ENCODE results near the gene ASB16.

The ASB16 gene

DNA sequence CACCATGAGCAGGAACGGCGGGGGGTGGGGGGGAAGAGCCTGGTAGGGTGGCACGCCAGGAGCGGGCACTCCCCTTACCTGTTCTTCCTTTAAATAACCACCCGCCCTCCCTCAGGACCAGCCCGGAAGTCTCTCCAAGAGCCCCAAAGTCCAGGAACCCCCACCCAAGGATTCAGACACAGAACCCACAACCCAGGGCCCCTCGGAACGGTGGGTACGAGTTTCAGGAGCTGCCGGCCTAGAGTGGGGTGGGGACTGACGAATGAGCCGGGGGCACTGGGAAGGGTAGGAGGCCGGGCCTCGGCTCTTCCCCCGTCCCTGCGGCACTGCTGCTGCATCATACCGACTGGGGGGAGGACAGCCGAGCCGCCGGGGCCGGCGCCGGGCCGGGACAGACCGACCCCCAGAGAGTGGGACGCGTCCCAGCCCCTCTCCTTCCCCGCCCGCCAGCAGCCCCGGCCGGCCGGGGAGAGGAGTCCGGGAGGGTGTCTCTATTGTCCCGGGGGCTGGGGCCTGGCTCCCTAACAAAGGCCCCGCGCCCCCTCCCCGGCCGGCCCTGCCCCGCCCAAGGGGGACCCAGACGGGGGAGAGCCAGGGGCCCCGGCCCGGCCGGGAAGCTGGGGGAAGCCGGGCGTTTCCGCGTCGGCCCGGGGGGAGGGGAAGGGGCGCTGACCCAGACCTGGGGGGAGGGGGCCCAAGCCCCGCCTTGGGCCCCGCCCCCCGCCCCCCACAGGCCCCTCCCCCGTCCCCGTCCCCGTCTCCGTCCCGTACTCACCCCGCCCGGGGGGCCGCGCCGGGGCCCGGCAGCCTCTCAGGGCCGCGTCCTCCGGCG is 28.4 kb downstream of the ASB16 start:
- H3K27ac ChIP-seq (ENCODE audit: low read depth, low read length): peak overlapping the region; percentile 82
- H3K27me3 ChIP-seq (ENCODE audit: control insufficient read depth, insufficient read depth, low read length): no peaks in the 10 kb centered on the region
- H3K9ac ChIP-seq (ENCODE audit: low read length): peak overlapping the region; percentile 45
- H3K36me3 ChIP-seq (ENCODE audit: control insufficient read depth, insufficient read depth, low read length): peaks cover 13% of the 10 kb centered on the region
- H3K4me3 ChIP-seq (ENCODE audit: low read length): peak overlapping the region; percentile 78
- H3K4me1 ChIP-seq (ENCODE audit: control insufficient read depth, insufficient read depth, low read length): peaks cover 5% of the 10 kb centered on the region

DNA sequence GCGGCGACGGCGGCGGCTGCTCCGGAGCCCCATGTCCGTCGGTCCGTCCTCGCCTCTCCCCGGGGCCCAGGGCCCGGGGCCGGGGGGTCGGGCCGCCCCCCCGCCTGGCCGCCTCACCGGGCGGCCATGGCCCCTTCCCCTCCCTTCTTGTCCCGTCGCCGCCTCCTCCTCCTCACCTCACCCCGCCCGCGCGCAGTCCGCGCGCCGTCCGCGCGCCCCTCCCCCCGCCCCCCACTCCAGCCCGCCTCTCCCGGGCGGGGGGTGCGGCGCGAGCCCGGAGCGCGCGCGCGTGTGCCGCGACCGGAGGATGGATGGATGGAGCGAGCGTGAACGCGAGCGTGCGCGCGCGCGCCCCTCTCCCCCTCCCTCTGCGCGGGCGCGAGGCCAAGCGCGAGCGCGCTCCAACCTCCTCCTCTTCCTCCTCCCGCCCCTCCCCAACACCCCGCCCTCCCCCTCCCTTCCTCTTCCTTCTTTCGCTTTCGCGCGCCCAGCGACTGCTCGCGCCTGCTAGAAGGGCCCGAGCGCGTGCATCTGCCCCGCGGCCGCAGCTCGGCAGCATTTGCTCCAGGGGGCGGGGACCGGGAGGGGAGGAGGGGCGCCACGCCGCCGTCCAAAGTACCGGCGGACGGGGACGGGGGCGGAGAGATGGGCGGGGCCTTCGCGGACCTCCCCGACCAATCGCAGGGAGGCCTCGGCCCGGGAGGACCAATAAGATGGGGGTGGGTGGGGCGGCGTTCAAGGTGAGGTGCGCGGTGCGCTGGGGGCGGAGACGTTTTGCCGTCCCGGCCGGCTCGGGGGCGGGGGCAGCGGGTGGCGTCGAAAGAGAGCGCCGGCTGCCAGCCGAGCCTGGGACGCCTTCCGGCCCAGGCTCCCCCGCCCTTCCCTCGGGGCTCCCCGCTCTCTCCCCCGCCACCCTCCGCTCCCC is 29.3 kb downstream of the ASB16 start, which contains the start of gene ATXN7L3:
Gene ATXN7L3, minus strand, starts transcription at position 332 of the 925 bp plus-strand sequence. CDS start 1,814 bp downstream, outside the sequence.
- peak within 1 kb of the TSS; percentile 95 for H3K27ac ChIP-seq (ENCODE audit: low read depth, low read length)

DNA sequence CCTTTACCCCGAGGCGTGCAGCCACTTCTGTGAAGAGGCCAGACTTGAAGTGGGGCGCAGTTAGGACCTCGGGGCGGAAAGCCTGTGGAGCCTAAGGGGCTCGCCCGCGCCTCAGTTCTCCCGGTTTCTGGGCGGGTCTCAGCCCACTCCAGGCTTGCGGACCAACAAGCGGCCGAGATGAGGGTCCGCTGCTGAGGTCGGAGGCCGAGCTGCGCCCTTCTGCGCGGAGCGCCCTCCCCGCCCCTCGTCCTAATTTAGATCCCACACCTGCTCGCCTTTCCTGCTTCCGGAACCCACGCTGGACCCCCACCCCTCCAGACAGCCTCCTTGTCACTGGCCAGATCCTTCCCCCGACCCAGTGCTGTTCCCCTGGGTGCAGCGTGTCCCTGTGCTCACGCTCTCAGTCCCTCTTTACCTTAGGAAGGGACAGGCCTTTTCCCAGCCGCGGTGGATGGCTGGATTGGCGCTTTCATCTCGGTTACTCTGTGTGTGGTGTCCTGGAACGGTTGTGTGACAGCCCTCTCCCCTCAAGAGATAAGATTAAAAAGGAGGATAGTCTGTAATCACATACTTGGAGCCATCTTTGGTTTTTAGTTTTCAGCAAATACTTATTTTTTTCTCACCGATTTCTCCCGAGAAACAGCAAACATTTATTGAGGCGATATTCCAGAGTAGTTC is 30.1 kb downstream of the ASB16 start:
- H3K36me3 ChIP-seq (ENCODE audit: control insufficient read depth, insufficient read depth, low read length): no peaks in the 10 kb centered on the region
- H3K9ac ChIP-seq (ENCODE audit: low read length): peak overlapping the region; percentile 86
- no peaks in the 10 kb centered on the region for H3K27me3 ChIP-seq (ENCODE audit: control insufficient read depth, insufficient read depth, low read length)
- peaks cover 5% of the 10 kb centered on the region for H3K4me1 ChIP-seq (ENCODE audit: control insufficient read depth, insufficient read depth, low read length)
- H3K4me3 ChIP-seq (ENCODE audit: low read length): peak overlapping the region; percentile 90
- peak overlapping the region; percentile 95 for H3K27ac ChIP-seq (ENCODE audit: low read depth, low read length)

More for the DNA sequence above, 29.3 kb downstream of the ASB16 start, which contains the start of gene ATXN7L3:
- H3K9ac ChIP-seq (ENCODE audit: low read length): peak within 1 kb of the TSS; percentile 86
- H3K4me1 ChIP-seq (ENCODE audit: control insufficient read depth, insufficient read depth, low read length): peaks cover 5% of the 10 kb centered on the region
- peak within 1 kb of the TSS; percentile 90 for H3K4me3 ChIP-seq (ENCODE audit: low read length)
- H3K36me3 ChIP-seq (ENCODE audit: control insufficient read depth, insufficient read depth, low read length): peaks cover 4% of the 10 kb centered on the region
- no peaks in the 10 kb centered on the region for H3K27me3 ChIP-seq (ENCODE audit: control insufficient read depth, insufficient read depth, low read length)

DNA sequence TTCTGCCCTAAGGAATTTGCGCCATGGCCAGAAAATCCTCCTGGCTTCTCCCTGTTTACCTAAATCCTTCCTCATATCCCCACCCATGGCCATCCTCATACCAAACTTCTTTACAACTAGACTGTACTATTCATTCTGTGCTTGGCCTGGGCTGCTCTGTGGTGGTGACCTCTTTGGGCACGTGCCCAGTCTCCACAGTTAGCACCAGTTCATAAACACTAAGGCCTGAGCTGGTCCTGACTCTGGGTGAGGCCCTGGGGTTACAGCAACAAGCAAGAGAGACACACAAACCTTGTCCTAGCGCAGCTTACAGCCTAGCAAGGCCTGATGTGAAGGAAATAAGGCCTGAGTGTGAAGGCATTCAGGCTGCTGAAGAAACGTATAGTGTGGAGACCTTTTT is 32.3 kb downstream of the ASB16 start:
- H3K4me1 ChIP-seq (ENCODE audit: control insufficient read depth, insufficient read depth, low read length): peaks cover 5% of the 10 kb centered on the region
- no peak overlapping the region for H3K27ac ChIP-seq (ENCODE audit: low read depth, low read length)
- H3K27me3 ChIP-seq (ENCODE audit: control insufficient read depth, insufficient read depth, low read length): no peaks in the 10 kb centered on the region
- no peak overlapping the region for H3K4me3 ChIP-seq (ENCODE audit: low read length)
- peaks cover 8% of the 10 kb centered on the region for H3K36me3 ChIP-seq (ENCODE audit: control insufficient read depth, insufficient read depth, low read length)
- H3K9ac ChIP-seq (ENCODE audit: low read length): no peak overlapping the region

DNA sequence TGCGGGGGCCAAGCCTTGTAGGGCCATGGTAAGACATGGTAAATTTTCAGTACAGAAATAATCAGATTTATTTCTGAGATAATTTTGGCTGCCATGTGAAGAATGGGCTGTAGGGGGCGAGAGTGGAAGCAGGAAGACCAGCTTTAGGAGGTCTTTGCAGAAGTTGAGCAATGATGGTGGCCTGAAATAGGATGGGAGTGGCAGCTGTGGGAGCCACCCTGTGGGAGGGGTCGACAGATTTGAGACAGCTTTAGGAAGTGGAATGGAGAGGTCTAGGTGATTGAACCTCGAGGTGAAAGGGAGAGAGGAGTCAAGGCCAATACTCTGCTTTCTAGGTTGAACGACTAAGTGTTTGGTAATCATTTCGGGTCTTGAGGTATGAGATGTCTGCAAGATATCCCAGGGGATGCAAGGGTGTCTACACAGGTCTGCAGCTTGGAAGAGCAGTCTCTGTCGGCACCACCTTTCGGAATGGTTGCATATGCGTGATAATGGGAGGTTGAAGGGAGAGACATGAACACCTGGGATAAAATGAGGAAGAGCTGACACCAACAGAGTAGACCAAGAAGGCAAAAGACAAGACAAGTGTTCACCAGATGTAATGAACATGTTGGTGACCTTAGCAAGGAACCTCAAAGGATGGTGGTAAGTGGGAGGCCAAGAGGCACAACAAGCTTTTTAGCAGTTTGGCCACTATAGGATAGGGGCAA is 33.4 kb downstream of the ASB16 start:
- H3K27ac ChIP-seq (ENCODE audit: low read depth, low read length): no peak overlapping the region
- no peaks in the 10 kb centered on the region for H3K27me3 ChIP-seq (ENCODE audit: control insufficient read depth, insufficient read depth, low read length)
- no peak overlapping the region for H3K9ac ChIP-seq (ENCODE audit: low read length)
- H3K36me3 ChIP-seq (ENCODE audit: control insufficient read depth, insufficient read depth, low read length): peaks cover 15% of the 10 kb centered on the region
- no peaks in the 10 kb centered on the region for H3K4me1 ChIP-seq (ENCODE audit: control insufficient read depth, insufficient read depth, low read length)
- H3K4me3 ChIP-seq (ENCODE audit: low read length): no peak overlapping the region

DNA sequence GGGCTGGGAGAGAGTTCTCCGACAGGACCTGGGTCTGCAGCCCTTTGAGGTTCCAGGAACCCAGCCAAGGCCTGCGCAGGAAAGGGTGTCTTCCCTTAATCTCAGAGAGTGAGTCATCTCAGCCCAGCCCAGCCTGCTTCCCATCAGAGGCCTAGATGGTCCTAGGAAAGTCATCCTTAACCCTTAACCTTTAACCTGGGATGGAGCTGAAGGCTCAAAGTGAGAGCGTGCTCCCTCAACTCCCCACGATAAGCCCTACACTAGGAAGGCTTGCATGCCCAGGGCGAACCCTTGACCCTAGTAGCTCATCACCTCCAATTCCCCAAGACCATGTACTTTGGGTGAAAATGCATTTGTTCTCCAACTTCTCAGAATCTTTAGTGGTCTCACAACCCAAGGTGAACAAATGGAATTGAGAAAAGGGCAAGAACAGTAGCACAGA is 34.0 kb downstream of the ASB16 start:
- Histone ChIP-seq H3K9ac (ENCODE audit: low read length) (no peak overlapping the region), H3K4me3 (ENCODE audit: low read length) (no peak overlapping the region), H3K36me3 (ENCODE audit: control insufficient read depth, insufficient read depth, low read length) (peaks cover 19% of the 10 kb centered on the region), H3K27ac (ENCODE audit: low read depth, low read length) (no peak overlapping the region), H3K4me1 (ENCODE audit: control insufficient read depth, insufficient read depth, low read length) (no peaks in the 10 kb centered on the region), H3K27me3 (ENCODE audit: control insufficient read depth, insufficient read depth, low read length) (no peaks in the 10 kb centered on the region)

DNA sequence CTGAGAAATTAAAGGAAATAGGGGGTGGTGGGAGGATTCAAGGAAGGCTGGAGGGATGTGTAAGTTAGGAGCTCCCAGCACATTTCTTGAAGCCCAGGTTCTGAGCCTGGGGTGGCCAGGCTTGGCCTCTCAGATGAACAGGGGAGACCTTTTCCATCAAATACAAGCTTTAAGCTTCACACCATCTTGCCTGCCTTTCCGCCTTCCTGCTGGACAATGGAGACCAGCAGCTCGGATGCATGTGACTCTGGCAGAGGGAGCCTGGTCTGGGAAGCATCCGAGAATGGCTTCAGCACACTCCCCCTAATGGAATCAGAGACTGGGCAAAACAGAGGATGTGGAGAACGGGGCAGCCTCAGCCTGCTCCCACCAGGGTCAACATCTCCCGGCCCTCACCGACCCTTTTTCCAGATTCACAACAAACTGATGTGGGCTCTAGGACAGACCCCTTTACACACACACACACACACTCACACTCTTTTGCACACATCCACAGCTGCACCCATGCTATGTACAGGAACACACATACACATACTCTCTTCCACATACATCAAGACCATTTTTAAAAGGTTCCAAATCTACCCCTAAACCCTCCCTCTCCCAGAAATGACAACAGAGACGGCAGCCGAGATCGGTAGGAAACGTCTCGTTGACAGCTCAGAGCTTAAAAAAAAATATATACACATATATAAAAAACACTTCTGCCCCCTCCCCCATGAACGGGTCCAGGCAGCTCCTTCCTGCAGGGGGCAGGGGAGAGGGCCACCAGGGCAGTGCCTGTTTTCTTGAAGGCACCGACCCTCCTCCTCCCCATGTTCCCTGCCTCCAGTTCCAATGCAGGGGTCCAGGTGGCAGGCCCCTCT is 35.7 kb downstream of the ASB16 start:
- Histone ChIP-seq H3K4me1 (ENCODE audit: control insufficient read depth, insufficient read depth, low read length) (peaks cover 8% of the 10 kb centered on the region), H3K36me3 (ENCODE audit: control insufficient read depth, insufficient read depth, low read length) (peaks cover 27% of the 10 kb centered on the region), H3K27ac (ENCODE audit: low read depth, low read length) (no peak overlapping the region), H3K27me3 (ENCODE audit: control insufficient read depth, insufficient read depth, low read length) (no peaks in the 10 kb centered on the region), H3K4me3 (ENCODE audit: low read length) (no peak overlapping the region), H3K9ac (ENCODE audit: low read length) (no peak overlapping the region)

DNA sequence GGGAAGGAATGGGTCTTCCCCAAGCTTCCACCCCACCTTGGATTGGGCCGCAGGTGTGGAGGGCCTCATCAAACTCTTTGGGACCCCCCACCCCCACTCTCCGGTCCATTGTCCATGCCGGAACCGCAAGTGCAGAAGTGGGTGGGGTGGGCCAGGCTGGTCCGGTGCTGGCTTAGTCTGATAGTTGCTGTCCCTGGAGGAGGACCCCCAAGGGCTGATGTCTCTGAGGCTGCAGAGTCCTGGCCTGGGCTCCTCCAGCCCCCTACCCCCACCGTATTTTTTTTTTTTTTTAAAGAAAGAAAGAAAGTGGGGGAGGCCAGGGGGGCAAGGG is 36.3 kb downstream of the ASB16 start:
- H3K4me3 ChIP-seq (ENCODE audit: low read length): no peak overlapping the region
- H3K9ac ChIP-seq (ENCODE audit: low read length): no peak overlapping the region
- peaks cover 8% of the 10 kb centered on the region for H3K4me1 ChIP-seq (ENCODE audit: control insufficient read depth, insufficient read depth, low read length)
- H3K27ac ChIP-seq (ENCODE audit: low read depth, low read length): no peak overlapping the region
- H3K36me3 ChIP-seq (ENCODE audit: control insufficient read depth, insufficient read depth, low read length): peaks cover 33% of the 10 kb centered on the region
- no peaks in the 10 kb centered on the region for H3K27me3 ChIP-seq (ENCODE audit: control insufficient read depth, insufficient read depth, low read length)

DNA sequence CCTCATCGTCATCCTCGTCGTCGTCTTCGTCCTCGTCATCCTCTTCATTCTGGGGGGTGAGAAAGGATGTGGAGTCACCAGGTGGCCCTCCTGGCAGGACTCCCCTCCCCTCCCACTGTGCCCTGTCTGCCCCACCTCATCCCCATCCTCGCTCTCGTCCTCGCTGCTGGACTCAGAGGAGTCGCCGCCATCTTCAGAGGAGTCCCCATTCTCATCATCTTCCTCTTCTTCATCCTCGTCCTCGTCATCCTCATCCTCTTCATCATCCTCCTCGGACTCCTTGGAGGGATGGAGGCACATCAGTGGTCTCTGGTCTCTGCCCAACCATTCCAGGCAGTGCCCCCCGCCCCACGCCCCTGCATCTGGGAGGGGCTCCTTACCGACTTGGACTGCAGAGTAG is 36.8 kb downstream of the ASB16 start:
- Histone ChIP-seq H3K4me1 (ENCODE audit: control insufficient read depth, insufficient read depth, low read length) (peaks cover 8% of the 10 kb centered on the region), H3K4me3 (ENCODE audit: low read length) (no peak overlapping the region), H3K36me3 (ENCODE audit: control insufficient read depth, insufficient read depth, low read length) (peaks cover 33% of the 10 kb centered on the region)

DNA sequence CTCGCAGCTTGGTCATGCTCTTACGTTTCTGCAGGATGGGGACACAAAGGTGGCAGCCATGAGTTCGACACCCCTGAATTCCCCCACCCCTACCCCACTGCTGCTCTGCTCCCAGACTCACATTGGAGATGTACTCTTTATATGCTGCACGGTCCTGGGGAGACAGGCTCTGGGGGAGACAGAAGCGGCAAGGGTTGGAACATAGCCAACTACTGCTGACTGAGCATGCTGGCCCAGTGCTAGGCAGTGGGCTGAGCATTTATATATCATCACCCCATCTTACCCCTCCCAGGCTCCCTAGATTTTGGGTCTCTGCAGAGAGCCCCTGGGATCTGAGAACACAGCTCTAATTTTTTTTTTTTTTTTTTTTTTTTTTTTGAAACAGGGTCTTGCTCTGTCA is 37.2 kb downstream of the ASB16 start:
- H3K4me1 ChIP-seq (ENCODE audit: control insufficient read depth, insufficient read depth, low read length): peaks cover 8% of the 10 kb centered on the region
- peaks cover 33% of the 10 kb centered on the region for H3K36me3 ChIP-seq (ENCODE audit: control insufficient read depth, insufficient read depth, low read length)
- no peak overlapping the region for H3K9ac ChIP-seq (ENCODE audit: low read length)
- H3K27ac ChIP-seq (ENCODE audit: low read depth, low read length): no peak overlapping the region
- H3K4me3 ChIP-seq (ENCODE audit: low read length): no peak overlapping the region
- no peaks in the 10 kb centered on the region for H3K27me3 ChIP-seq (ENCODE audit: control insufficient read depth, insufficient read depth, low read length)

More for the DNA sequence above, 36.8 kb downstream of the ASB16 start:
- no peak overlapping the region for H3K9ac ChIP-seq (ENCODE audit: low read length)
- H3K27me3 ChIP-seq (ENCODE audit: control insufficient read depth, insufficient read depth, low read length): no peaks in the 10 kb centered on the region
- H3K27ac ChIP-seq (ENCODE audit: low read depth, low read length): no peak overlapping the region

DNA sequence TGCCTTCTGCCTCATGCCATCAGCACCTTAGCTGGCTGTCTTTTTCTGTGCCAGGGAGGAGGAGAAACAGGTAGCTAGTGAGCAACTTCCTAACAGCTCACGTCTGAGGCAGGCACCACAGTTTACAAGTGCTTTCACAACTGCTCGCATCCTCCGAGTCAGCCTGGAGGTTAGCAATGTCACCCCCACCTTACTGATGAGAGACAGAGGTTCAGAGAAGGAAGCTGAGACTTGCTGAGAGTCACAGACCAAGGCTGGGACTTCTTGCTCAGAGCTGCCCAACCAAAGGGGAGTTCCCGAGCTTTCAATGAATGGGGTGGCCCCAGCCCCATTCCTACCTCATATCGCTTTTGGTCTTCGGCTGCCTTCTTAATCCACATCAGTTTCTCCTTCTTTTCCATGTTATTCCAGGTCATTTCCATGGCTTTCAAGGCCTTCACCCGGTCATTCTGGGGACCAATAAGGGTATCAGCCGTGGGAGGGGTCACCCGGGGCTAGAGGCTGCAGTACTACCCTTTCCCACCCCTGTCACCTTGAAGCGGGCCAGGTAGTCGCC is 39.4 kb downstream of the ASB16 start:
- peak overlapping the region; percentile 25 for H3K4me3 ChIP-seq (ENCODE audit: low read length)
- peak overlapping the region; percentile 47 for H3K27ac ChIP-seq (ENCODE audit: low read depth, low read length)
- H3K9ac ChIP-seq (ENCODE audit: low read length): peak overlapping the region; percentile 0
- H3K36me3 ChIP-seq (ENCODE audit: control insufficient read depth, insufficient read depth, low read length): peaks cover 46% of the 10 kb centered on the region
- H3K27me3 ChIP-seq (ENCODE audit: control insufficient read depth, insufficient read depth, low read length): no peaks in the 10 kb centered on the region
- H3K4me1 ChIP-seq (ENCODE audit: control insufficient read depth, insufficient read depth, low read length): peaks cover 8% of the 10 kb centered on the region
